CD4-positive, alpha-beta T cell treated with Interleukin-17A for 1 hour (primary cell): ENCODE measurements around the gene GPC3.
"Not testable (repeated sequence)": the region's sequence is repeated elsewhere in the genome, so short reads cannot be mapped to it uniquely, and the experiment has no call there.

Experiments used
- DNase-seq: peaks from one replicate; pipeline ENCODE4 v3.0.0-alpha.2; 2020

Gene GPC3

DNA sequence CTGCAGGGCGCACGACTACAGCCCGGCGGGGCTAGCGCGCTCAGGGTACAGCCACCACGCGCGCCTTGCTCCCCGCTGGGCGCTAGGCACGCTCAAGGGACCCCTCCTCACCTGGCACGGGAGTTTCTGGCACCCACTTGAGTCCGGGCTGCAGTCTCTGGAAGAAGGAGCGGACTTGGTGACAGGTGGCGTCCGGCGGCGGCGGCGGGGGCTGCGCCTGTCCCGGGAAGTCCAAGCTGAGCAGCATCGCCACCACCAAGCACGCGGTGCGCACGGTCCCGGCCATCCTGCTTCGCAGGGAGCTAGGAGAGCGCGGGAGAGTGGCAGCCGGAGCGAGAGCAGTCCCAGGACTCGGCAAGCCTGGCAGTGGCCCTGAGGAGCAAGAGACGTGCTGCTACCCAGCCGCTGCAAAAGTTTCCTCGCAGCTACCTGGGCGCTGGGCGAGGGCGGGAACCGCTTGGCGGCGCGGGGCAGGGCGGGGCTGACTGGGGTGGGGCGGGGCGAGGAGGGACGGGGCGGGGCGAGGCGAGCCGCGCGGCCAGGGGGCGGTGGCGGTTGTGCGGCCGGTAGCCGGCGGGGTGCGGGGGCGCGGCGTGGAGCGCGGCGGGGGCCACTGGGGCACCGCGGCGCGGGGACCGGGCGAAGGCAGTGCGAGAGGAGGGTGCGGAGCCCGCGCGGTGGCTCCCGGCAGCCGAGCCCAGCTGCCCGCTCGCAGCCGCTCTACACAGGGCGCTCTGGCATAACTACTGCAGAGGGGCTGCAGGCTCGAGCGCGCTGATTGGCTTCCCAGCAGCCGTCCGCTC is at the start of gene GPC3:
Gene GPC3, minus strand, starts transcription at position 431 of the 803 bp plus-strand sequence.
- DNase-seq = peak; percentile 26

GRCh38 chrX:134032441-134032840 is 47.0 kb upstream of the GPC3 start:
- DNase-seq = no peak

DNA sequence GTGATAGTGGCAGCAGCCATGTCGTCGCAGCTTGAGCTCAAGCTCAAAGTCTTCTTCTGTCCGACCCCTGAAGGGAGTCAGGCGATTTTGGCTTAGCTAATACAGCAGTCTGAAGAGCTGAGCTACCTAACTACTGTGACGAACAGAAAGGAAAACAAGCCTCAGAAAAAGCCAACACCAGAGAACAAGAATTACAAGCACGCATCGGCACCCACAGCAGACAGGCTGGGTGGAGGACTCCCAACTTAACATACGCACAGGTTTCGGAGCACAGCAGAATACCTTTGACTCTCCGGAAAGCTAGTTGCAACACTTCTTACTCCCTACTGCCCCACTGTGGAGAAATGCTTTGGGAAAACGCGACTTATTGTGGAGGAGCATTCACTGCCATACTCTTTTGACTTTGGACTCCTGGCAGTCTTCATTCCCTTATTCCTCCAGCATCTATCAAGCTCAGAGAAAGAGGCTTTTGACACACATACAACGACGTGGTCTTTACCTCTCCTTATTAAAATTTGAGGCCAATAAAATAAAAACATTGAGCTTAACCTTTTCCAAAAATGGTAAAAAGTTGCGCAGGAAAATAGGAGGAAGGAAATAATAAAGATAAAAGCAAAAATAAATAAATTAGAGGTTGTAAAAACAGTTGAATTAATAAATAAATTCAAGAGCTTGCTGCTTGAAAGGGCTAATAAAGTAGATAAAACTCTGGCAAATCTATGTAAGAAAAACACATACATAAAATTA is 41.3 kb upstream of the GPC3 start:
- DNase-seq = peak; percentile 9

DNA sequence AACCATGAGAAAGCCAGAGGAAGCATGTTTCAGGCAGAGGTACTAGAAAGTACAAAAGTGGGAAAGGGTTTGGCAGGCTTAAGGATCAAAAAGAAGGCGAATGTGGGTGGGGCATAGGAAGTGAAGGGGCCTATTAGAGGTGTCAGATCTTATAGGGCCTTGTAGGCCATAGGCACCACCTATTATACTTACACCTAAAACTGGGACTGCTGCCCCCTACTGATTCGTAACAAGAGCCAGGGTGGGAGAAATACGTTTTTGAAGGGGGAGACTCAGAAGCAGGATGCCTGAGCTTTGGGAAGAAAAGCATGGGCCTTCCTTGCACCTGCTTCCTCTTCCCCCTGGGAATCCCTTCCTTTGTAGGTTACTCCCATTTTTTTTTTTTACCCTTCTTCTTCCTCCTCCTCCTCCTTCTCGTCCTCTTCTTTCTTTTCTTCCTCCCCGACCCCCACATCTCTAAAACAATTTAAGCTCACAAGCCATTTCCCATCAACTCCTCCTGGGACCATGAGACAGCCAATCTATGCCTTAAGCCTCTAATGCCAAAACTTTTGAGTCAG is 40.7 kb upstream of the GPC3 start:
- no peak for DNase-seq

- DNase-seq = no peak
These were observed 39.4 kb upstream of the GPC3 start for GRCh38 chrX:134024686-134025377.

DNA sequence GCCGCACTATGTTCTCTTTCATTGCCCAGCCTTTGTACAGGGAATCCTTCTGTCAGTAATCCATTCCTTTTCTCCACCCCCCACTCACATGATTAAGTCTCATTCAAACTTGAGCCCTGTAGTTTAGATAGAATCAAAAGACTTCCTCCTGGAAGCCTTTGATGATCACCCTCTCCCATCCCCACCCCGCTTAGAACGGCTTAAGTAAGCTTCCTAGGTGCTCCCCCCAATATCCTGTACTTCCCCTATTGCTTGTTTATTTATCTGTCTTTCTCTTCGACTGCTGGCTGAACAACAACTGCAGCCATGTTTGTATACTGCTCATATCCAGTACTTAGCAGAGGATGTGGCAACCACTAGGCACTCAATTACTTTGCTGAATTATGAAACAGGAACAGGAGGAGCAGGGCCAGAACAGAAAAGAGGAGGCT is 38.5 kb upstream of the GPC3 start:
- DNase-seq = no peak

DNA sequence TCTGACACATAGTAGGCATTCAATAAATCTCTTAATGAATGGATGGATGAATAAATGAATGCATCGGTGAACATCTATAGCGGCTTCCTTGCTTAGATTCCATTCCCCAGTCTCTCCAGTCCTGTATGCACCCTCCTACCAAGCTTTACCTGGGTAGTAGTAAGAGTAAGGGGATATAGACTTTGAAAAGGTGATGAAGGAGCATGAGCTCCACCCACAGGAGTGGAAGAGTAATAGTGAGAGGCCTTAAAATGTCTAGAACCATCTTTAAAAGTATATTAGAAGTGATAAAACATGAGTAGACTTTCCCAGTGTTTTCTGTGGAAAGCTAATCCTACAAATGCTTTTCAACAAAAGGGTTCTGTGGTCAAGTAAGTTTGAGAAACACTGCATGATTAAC is 35.5 kb upstream of the GPC3 start:
- DNase-seq = no peak

DNA sequence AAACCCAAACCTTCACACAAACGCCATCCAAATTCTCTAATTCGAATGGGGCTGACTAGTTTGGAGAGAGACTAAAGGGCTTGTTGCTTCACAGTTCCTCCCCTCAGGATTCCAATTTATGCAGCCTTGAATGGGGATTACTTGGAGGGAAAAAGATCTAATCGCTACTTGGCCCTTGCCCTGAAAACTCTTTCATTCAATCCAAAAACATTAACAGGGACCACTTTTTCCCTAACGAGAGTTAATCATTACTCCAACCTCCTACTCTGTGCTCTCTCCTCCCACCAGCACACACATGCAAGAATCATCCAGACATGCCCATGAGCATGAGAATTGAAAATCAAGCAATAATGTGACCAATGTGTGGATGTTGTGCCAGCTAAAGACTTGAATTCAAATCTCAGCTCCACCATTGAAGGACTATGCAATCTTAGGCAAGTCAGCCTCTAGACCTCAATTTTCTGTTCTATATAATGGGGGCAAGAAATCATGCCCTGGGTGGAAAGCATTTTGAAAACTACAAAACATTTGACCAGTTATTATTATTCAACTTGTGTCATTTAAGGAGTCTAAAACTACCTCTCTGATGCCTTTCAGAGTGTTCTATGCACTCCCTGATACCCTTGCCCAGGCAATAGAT is 34.3 kb upstream of the GPC3 start:
- no peak for DNase-seq

DNA sequence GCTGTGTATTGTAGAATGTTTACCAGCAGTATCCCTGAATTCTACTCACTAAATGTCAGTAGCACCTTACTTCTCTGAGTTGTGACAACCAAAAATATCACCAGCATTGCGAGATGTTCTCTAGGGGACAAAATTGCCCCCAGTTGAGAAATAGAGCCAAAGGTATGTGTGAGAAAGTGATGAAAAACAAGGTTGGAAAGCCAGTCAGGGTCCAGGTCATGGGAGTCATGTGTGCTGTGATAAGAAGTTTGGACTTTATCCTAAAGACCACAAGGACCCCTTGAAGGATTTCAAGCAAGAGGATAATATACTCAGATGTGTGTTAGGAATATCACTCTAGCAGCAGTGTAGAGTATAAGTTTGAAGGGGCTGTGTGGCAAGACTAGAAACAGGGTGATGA is 30.9 kb upstream of the GPC3 start:
- DNase-seq = not testable (repeated sequence)

DNA sequence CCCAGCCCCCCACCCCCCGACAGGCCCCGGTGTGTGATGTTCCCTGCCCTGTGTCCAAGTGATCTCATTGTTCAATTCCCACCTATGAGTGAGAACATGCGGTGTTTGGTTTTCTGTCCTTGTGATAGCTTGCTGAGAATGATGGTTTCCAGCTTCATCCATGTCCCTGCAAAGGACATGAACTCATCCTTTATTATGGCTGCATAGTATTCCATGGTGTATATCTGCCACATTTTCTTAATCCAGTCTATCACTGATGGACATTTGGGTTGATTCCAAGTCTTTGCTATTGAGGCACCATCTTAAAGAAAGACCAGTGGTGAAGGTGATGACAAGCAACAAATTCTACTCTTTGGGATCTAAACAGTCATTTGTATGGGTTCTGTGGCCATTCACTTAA is 30.1 kb upstream of the GPC3 start:
- DNase-seq = not testable (repeated sequence)

DNA sequence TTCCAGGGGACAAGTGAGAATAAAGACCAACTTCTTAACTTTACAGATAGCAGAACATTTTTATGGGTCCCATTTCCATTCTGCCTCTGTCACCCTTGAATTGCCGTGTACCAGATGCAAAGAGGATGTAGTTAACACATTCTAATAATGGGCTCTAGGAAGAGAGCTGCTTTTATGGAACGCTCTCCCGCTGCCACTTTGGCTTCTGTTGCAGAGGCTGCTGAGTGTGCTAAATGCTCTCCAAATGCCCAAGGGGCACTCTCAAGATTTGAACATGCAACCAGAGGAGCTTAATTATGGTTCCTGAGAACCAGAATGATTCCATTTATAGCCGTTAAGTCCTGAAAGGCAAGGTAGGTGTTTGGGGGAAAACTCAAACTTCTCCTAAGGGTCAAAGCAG is 28.1 kb upstream of the GPC3 start:
- no peak for DNase-seq

DNA sequence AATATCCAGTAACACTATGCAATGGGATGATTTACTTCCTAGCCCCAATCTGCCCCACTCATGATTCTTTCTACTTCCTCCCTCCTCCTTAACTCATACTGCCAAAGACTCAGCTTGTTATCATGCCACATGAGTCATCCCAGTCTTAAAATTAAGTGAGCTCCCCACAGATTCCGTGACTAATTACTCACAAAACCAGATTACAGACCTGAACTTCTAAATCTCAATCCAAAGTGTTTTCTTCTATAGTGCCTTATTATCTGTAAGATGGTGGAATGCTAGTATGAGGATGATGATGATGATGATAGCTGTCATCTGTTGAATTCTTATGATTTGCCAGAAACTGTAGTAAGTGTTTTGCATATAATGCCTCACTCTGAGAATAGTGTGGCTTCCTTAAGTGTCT is 27.7 kb upstream of the GPC3 start:
- no peak for DNase-seq

DNA sequence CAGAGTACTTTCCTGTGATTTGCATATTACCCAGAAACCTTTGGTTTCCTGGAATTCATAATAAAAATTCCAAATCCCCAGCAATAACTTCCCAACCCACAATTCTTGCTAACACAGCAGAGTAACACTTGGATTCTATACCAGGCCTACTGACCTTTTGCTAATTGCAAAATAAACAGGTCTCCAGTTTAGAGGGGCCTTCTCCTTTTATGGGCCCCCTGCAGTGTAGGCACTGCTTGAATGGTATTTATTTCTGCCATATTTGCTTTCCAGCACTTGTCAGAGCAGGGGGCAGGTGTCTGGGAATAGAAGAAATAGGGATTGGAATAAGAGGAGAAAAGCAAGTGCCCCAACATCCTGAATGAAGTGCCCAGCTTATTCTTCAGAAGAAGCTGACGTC is 25.3 kb upstream of the GPC3 start:
- no peak for DNase-seq

DNA sequence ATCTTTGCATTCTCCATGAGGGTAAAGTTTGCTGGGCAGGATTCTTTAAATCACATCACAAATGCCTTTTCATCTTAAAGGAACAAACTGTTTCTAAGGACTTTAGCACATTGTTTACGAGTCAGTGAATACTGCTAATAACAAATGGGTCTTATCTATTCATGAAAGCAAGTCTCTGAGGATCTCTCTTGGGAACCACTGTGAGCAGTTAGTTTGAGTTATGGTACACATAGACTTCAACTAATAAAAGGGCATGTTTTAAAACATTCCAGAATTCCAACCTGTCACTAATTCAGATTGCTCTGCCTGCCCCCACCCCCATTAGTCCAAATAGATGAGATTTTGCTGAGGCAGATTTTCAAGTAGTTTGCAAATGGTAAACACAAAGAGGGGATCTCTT is 22.3 kb upstream of the GPC3 start:
- no peak for DNase-seq

DNA sequence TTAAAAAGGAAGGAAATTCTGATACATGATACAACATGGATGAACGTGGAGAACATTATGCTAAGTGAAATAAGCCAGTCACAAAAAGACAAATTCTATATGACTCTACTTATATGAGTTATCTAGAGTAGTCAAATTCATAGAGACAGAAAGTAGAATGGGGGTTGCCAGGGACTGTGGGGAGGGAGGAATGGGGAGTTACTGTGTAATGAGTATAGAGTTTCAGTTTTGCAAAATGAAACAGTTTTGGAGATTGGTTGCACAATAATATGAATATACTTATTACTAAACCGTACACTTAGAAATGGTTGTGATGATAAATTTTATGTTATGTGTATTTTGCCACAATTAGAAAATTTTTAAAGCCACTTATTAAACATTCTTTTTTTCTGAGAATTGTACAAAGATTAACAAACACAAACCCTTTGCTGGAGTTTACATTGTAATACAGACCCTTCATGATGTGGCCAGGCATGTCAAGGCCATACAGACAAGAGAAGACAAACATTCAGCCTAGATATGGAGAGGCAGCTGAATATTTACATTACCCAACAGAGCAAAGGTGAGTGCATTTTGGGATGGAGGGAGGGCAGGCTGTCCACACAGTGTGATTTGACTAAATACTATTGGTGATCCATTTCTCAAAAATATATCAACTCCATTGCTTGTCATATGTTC is 21.2 kb upstream of the GPC3 start:
- no peak for DNase-seq

DNA sequence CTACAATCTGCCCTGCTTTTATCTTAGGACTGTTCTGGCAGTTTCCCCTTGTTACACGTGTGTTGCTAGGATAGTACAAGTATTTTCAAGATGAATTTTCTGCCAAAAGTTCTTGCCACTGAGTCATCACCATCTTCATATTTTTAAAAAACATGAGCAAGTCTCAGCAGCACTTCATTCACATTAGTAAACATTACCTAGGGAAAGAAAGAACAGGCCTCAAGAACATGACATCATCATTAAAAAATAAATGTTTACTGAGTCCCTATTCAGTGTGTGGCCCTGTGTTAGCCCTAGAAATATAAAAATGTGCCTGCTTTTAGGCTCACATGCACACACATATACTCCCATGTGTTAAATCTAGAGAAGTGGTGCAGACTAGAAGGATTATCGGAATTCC is 18.7 kb upstream of the GPC3 start:
- DNase-seq = no peak

DNA sequence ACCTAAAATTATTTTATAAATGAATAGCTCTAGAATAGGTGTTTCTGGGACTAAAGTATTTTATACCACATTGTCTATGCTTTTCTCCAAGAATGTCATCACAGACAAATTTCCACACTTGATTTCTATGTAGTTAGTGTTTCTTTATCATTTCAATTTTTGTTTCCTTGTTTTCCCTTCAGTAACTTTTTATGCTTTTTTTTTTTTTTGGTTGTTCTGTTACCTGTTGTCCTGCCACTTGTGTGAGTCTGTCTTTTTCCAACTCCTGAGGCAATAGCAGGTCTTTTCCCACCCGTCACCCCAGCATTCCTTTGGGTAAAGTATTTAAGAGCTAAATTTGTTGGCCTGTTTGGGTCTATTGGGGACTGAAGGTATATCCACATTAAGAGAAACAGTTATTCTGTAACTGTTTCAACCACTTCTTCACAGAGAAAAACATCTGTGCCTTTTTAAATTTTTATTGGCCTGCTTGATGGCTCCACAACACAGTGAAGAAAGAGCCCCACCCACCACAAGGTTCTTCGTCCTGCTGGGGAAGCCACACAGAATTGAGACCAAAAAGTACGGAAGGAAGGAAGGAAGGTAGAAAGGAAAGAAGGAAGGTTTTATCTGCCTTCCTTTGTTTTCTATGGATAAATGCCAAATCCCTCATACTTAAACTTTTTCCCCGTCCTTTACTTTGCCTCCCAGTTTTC is 17.7 kb upstream of the GPC3 start:
- DNase-seq = no peak

GRCh38 chrX:134000260-134001245 is 15.2 kb upstream of the GPC3 start:
- DNase-seq = no peak

DNA sequence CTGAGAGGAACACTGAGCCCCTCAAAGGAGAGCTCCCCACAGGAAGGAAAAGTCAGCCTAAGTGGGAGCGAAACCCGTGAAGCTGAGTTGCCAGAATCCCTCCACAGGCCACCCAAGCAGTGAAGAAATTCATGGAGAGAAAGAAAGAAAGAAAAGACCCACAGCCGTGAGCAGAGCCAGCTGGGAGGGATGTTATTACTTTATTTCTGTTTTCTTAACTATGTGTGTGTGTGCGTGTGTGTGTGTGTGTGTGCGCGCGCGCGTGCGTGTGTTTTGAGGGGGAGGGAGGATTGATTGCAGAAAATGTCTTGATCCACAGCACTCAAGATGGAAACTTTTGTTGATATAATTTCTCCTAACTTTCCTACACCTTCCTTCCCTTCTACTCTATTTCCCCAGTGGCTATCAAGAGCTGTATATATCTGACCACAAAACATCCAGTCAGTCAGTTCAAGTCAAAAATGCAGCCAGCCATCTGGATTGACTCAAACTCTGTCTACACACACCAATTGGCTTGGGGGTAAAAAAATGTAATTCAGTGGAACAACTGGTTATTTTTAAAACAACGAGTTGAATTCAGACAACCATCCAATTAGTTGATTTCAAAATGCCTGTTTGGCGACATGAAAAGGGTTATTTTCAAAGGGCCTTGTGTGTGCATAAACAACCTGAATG is 13.8 kb upstream of the GPC3 start:
- DNase-seq = no peak

GRCh38 chrX:133995759-133996158 is 10.4 kb upstream of the GPC3 start:
- DNase-seq = no peak
